SU-DHL-6 (cell line): ENCODE measurements around the gene IL32.

Experiments
- H2AFZ ChIP-seq: fragments of 200-600 bp; sonication (generic); 2 replicates; pipeline ENCODE4 v1.6.1; 2014; ENCODE audit warnings: low read depth, mild to moderate bottlenecking, moderate library complexity, mixed read lengths, antibody characterized with exemption, low read length; ENCODE audit not compliant: severe bottlenecking
- H3F3A ChIP-seq: fragments of 200-600 bp; shearing (Covaris generic); 2 replicates; pipeline ENCODE4 v1.6.0; 2016; ENCODE audit warnings: antibody characterized with exemption, mild to moderate bottlenecking; ENCODE audit not compliant: insufficient read depth
- H3K27ac ChIP-seq: fragments of 200-600 bp; sonication (generic); 2 replicates; pipeline ENCODE4 v1.5.1; 2016; ENCODE audit warnings: low read depth, mild to moderate bottlenecking, low read length, moderate library complexity, mixed read lengths
- H3K27me3 ChIP-seq: fragments of 200-600 bp; sonication (generic), shearing (Covaris generic); 2 replicates; pipeline ENCODE4 v1.6.0; 2014; ENCODE audit warnings: mild to moderate bottlenecking, low read length
- H3K36me3 ChIP-seq: fragments of 200-600 bp; sonication (generic); 2 replicates; pipeline ENCODE4 v1.6.1; 2014; ENCODE audit warnings: mild to moderate bottlenecking, low read length, mixed read lengths
- H3K4me2 ChIP-seq: fragments of 300-600, 200-600 bp; shearing (Covaris generic), sonication (generic); 2 replicates; pipeline ENCODE4 v1.6.0; 2014; ENCODE audit warnings: low read length, low read depth, mild to moderate bottlenecking; ENCODE audit not compliant: poor library complexity, severe bottlenecking
- H3K4me3 ChIP-seq: fragments of 200-600 bp; sonication (generic); 2 replicates; pipeline ENCODE4 v1.5.1; 2014; ENCODE audit warnings: antibody characterized with exemption, low read length, mild to moderate bottlenecking, mixed read lengths; ENCODE audit not compliant: insufficient read depth, poor library complexity, severe bottlenecking
- H3K79me2 ChIP-seq: fragments of 200-600 bp; sonication (generic); 2 replicates; pipeline ENCODE4 v1.6.1; 2014; ENCODE audit warnings: mild to moderate bottlenecking, low read length, moderate library complexity; ENCODE audit not compliant: insufficient read depth
- H3K9ac ChIP-seq: fragments of 200-600 bp; sonication (generic); 2 replicates; pipeline ENCODE4 v1.7.0; 2014; ENCODE audit warnings: mild to moderate bottlenecking, low read length
- H3K9me2 ChIP-seq: fragments of 200-600 bp; sonication (generic); replicated peaks from 2 replicates; pipeline ENCODE4 v1.6.1; 2014; ENCODE audit warnings: low read length; ENCODE audit not compliant: insufficient read depth
- H3K9me3 ChIP-seq: fragments of 200-600 bp; sonication (generic); 2 replicates; pipeline ENCODE4 v1.6.1; 2014; ENCODE audit warnings: low read length, mixed read lengths; ENCODE audit not compliant: insufficient read depth
- H4K20me1 ChIP-seq: fragments of 200-600 bp; sonication (generic); 2 replicates; pipeline ENCODE4 v1.6.1; 2014; ENCODE audit warnings: low read depth, mild to moderate bottlenecking, antibody characterized with exemption, low read length, moderate library complexity, mixed read lengths
- CTCF ChIP-seq: fragments of 200-600 bp; sonication (generic); IDR thresholded peaks from one replicate; pipeline ENCODE4 v1.5.1; 2017; ENCODE audit warnings: antibody characterized with exemption, mild to moderate bottlenecking, low read length, moderate library complexity; ENCODE audit not compliant: insufficient read depth, poor library complexity, severe bottlenecking
- EZH2phosphoT487 ChIP-seq: fragments of 200-600 bp; sonication (generic), shearing (Covaris generic); conservative IDR thresholded peaks from 2 replicates; pipeline ENCODE4 v1.6.1; 2018; ENCODE audit warnings: mild to moderate bottlenecking, antibody characterized with exemption, low read length, moderate library complexity, mixed read lengths

The IL32 gene

DNA sequence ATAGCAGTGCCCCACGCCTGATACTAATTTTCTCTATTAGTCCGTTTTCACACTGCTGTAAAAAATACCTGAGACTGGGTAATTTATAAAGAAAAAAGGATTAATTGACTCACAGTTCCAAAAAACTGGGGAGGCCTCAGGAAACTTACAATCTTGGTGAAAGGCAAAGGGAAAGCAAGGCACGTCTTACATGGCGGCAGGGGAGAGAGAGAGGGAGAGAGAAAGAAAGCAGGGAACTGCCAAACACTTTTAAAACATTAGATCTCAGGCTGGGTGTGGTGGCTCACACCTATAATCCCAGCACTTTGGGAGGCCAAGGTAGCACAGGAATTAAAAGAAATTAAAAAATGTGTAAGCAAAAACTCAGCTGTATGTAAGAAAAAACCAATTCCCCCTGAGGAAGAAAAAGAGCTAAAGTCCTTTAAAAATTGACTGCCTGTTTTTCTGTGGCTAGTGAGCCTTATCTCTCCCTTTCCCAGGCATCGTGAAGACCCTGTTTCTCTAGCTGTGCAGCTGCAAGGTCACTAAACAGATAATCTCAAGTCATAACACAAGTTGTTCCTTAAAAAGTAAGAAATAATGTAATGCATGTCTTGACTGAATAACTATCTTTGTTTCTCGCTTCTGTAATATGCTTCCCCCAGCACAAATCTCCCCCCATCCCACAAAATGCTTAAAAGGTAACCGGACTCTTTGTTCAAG, 19.7 kb downstream of the IL32 start:
- Histone ChIP-seq H3K27me3 (no peaks in the 10 kb centered on the region), H3K4me2 (no peak overlapping the region), H2AFZ (no peak overlapping the region), H3K27ac (no peak overlapping the region), H4K20me1 (no peaks in the 10 kb centered on the region), H3K79me2 (no peaks in the 10 kb centered on the region), H3K9me2 (no peaks in the 10 kb centered on the region), H3F3A (no peaks in the 10 kb centered on the region), H3K9me3 (no peaks in the 10 kb centered on the region), H3K9ac (no peak overlapping the region), H3K36me3 (no peaks in the 10 kb centered on the region), H3K4me3 (no peak overlapping the region)
- no peak for TF ChIP-seq CTCF
- no peak for TF ChIP-seq EZH2phosphoT487

DNA sequence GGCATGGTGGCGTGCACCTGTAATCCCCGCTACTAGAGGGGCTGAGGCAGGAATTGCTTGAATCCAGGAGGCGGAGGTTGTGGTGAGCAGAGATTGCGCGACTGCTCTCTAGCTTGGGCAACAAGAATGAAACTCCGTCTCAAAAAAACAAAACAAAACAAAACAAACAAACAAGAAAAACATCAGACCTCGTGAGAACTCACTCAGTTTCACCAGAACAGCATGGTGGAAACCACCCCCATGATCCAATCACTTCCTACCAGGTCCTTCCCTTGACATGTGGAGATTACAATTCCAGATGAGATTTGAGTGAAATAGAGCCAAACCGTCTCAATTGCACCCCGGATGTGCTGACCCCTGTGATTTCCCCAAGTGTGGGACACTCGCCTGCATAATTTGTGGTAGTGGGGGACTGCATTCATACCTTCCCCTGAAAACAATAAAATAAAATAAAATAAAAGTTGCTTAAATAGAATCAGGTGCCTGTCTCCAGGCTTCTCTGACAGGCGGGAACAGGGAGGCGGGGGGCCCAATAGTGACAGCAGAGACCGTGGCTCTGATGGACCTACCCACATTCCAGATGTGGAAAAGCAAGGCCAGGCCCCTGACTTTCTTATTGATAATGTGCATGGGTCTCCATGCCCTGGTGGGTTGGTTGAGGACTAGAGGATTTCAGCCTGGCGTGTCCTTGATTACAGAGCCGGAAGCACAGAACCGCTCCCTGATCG, 20.6 kb downstream of the IL32 start:
- H4K20me1 ChIP-seq, result no peaks in the 10 kb centered on the region

GRCh38 chr16:3086596-3087242, 21.3 kb downstream of the IL32 start:
- H3K79me2 ChIP-seq, result no peaks in the 10 kb centered on the region
- no peaks in the 10 kb centered on the region for H3K9me3 ChIP-seq
- no peaks in the 10 kb centered on the region for H4K20me1 ChIP-seq
- no peak overlapping the region for H3K27ac ChIP-seq
- H3K27me3 ChIP-seq, result no peaks in the 10 kb centered on the region
- no peak overlapping the region for H3K9ac ChIP-seq
- H3K4me3 ChIP-seq, result no peak overlapping the region
- no peaks in the 10 kb centered on the region for H3K36me3 ChIP-seq
- no peak overlapping the region for H3K4me2 ChIP-seq
- H3F3A ChIP-seq, result no peaks in the 10 kb centered on the region
- no peak overlapping the region for H2AFZ ChIP-seq
- TF ChIP-seq EZH2phosphoT487 (no peak), CTCF (no peak)
- no peaks in the 10 kb centered on the region for H3K9me2 ChIP-seq

More for the DNA sequence above, 20.6 kb downstream of the IL32 start:
- Histone ChIP-seq H3F3A (no peaks in the 10 kb centered on the region), H3K27ac (no peak overlapping the region), H3K4me3 (no peak overlapping the region), H3K79me2 (no peaks in the 10 kb centered on the region), H3K9me3 (no peaks in the 10 kb centered on the region), H3K36me3 (no peaks in the 10 kb centered on the region), H3K9ac (no peak overlapping the region), H3K4me2 (no peak overlapping the region), H3K27me3 (no peaks in the 10 kb centered on the region), H3K9me2 (no peaks in the 10 kb centered on the region), H2AFZ (no peak overlapping the region)
- no peak for TF ChIP-seq CTCF
- no peak for TF ChIP-seq EZH2phosphoT487
